Ovary (tissue), 9 donors: ENCODE data around the gene PPM1D. TPM values are rescaled to one million over a fixed set of nuclear protein-coding genes. Genes with fewer than 3 reads are reported as not detected.

ENCODE experiments used
- DNase-seq, 5 donors: peaks; one replicate each; pipeline ENCODE4 v3.0.0-alpha.2; 2019 to 2020
- H3K27ac ChIP-seq, 2 donors: fragments of 200-600 bp; one replicate each; pipeline versions ENCODE4 v1.5.1 to v1.8.0; 2019 to 2022
- H3K27me3 ChIP-seq: fragments of 200-600 bp; one replicate; pipeline ENCODE4 v1.8.0; 2022
- H3K36me3 ChIP-seq: fragments of 200-600 bp; sonication (generic); one replicate; pipeline ENCODE4 v1.5.1; 2019
- H3K4me1 ChIP-seq: one replicate; pipeline ENCODE4 v1.8.1; 2013; ENCODE audit warnings: mild to moderate bottlenecking, moderate library complexity; ENCODE audit not compliant: insufficient read depth
- H3K4me3 ChIP-seq: fragments of 200-600 bp; sonication (generic); one replicate; pipeline ENCODE4 v1.5.1; 2017
- H3K9me3 ChIP-seq, 2 donors: fragments of 200-600 bp in 1 of 2; sonication (generic) in 1 of 2; one replicate each; pipeline versions ENCODE4 v1.5.1 to v1.8.1; 2013 to 2019; ENCODE audit warnings: mild to moderate bottlenecking in 1 of 2, moderate library complexity in 1 of 2
- EP300 ChIP-seq: sonication (generic); formaldehyde crosslinking; IDR thresholded peaks from one replicate; pipeline ENCODE4 v1.6.1; 2017; ENCODE audit warnings: antibody characterized with exemption
- POLR2A ChIP-seq: fragments of 450-650 bp; IDR thresholded peaks from one replicate; pipeline ENCODE4 v1.6.1; 2017; ENCODE audit warnings: antibody characterized with exemption, mild to moderate bottlenecking, moderate library complexity
- WGBS, 3 donors: extraction: QIAGEN DNeasy Blood & Tissue Kit in 1 of 3; methylation state at CpG; one replicate each; pipeline versions ENCODE4 v1.1.5 to v1.1.7; 2013 to 2017; 5-methylcytosine and 5-hydroxymethylcytosine counted together
- intact Hi-C, 4 donors: fragments of 100-400 bp; cut with DNase I; formaldehyde crosslinking; loops; one replicate each; pipeline versions ENCODE4 v1.11.0 to v1.15.1; 2022 to 2023
- polyA plus RNA-seq, 2 donors: library from polyadenylated mRNA; stranded (reverse); fragments of 200-250 nt in 1 of 2; fragments of 350-450 nt in 1 of 2; fragmentation: Illumina TruSeq in 1 of 2; extraction: RNeasy Lipid Tissue Mini Kit (QIAGEN cat#74804) in 1 of 2; gene quantifications; one replicate each; pipeline ENCODE4 v1.2.3, GENCODE V29; 2013 to 2014
- total RNA-seq, 7 donors: library from RNA; depleted of rRNA in 2 of 7; stranded (reverse); fragments of >200 nt in 2 of 7; fragmentation: NEBNext Ultra II Directional in 3 of 7; extraction: Animal tissue kit (Norgen Biotek cat#: 25700) in 3 of 7; gene quantifications; one replicate each; pipeline versions ENCODE4 v1.1.0 to v1.2.4, GENCODE V29; 2016 to 2023
- TF ChIP-seq, protein P1 (sequence below), 3 donors: fragments of 450-650 bp in 2 of 3; fragments of 200-600 bp in 1 of 3; IDR thresholded peaks; one replicate each; pipeline versions ENCODE4 v1.5.1 to v1.8.0; 2016 to 2022; ENCODE audit warnings: antibody characterized with exemption in 3 of 3, mild to moderate bottlenecking in 1 of 3
- donor health status: DM: no; HTN: no; CAD: no; lungs with moderate emphysema.
- donor health status: DM: no; HTN: no; CAD: no.
- donor health status: Bipolar disorder and iron deficiency.
- donor health status: DM: yes; HTN: yes; CAD: no.
- donor health status: DM: no; HTN: no; CAD: no.
- donor health status: DM: yes; HTN: yes; CAD: no.

PPM1D gene
- total and polyA plus RNA-seq, 9 donors: 11.9 to 35.5 (median 27.1) TPM

DNA sequence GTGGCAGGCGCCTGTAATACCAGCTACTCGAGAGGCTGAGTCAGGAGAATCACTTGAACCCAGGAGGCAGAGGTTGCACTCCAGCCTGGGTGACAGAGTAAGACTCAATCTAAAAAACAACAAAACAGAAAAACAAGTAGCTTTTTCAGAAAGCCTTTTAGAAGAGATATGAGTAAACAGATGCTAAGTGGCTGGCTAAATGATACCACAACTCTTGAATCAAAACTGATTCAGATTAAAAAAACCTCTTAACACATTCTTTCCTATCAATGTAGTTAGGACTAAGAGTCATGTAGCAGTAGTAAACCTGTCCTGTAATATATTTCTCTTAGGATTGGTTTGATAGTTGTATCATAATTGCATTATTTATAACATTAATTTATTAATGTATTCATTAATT is 23.0 kb downstream of the PPM1D start:
- Histone ChIP-seq H3K27ac (no peak overlapping the region), H3K9me3 (no peaks in the 10 kb centered on the region), H3K27me3 (no peaks in the 10 kb centered on the region), H3K4me3 (no peak overlapping the region), H3K4me1 (peaks cover 9% of the 10 kb centered on the region), H3K36me3 (no peaks in the 10 kb centered on the region)
- intact Hi-C loops: no loop called here
- no peak for DNase-seq
- 94 to 97% (median 94%) methylated on average over 2 of the region's 2 CpGs for WGBS, 3 donors
- TF ChIP-seq, protein P1, sequence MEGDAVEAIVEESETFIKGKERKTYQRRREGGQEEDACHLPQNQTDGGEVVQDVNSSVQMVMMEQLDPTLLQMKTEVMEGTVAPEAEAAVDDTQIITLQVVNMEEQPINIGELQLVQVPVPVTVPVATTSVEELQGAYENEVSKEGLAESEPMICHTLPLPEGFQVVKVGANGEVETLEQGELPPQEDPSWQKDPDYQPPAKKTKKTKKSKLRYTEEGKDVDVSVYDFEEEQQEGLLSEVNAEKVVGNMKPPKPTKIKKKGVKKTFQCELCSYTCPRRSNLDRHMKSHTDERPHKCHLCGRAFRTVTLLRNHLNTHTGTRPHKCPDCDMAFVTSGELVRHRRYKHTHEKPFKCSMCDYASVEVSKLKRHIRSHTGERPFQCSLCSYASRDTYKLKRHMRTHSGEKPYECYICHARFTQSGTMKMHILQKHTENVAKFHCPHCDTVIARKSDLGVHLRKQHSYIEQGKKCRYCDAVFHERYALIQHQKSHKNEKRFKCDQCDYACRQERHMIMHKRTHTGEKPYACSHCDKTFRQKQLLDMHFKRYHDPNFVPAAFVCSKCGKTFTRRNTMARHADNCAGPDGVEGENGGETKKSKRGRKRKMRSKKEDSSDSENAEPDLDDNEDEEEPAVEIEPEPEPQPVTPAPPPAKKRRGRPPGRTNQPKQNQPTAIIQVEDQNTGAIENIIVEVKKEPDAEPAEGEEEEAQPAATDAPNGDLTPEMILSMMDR (IDR thresholded peaks at IDR 0.05): no peak
- TF ChIP-seq POLR2A (no peak), EP300 (no peak)

DNA sequence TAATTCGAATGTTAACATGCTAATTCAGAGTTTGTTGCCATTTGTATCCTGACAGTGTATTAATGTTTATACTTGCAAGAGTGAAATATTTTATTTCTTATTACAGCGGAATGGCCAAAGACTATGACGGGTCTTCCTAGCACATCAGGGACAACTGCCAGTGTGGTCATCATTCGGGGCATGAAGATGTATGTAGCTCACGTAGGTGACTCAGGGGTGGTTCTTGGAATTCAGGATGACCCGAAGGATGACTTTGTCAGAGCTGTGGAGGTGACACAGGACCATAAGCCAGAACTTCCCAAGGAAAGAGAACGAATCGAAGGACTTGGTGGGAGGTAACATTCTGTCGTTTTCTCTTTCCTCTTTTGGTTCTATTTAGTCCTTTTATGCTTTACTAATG is 23.4 kb downstream of the PPM1D start:
- no peak for DNase-seq
- Histone ChIP-seq H3K36me3 (no peaks in the 10 kb centered on the region), H3K4me1 (peaks cover 8% of the 10 kb centered on the region), H3K27me3 (no peaks in the 10 kb centered on the region), H3K4me3 (no peak overlapping the region), H3K9me3 (no peaks in the 10 kb centered on the region), H3K27ac (no peak overlapping the region)
- intact Hi-C loops: no loop called here
- WGBS, 3 donors: 80 to 88% (median 88%) methylated on average over 9 of the region's 9 CpGs
- TF ChIP-seq EP300: no peak
- TF ChIP-seq, protein P1 (IDR thresholded peaks at IDR 0.05): no peak

DNA sequence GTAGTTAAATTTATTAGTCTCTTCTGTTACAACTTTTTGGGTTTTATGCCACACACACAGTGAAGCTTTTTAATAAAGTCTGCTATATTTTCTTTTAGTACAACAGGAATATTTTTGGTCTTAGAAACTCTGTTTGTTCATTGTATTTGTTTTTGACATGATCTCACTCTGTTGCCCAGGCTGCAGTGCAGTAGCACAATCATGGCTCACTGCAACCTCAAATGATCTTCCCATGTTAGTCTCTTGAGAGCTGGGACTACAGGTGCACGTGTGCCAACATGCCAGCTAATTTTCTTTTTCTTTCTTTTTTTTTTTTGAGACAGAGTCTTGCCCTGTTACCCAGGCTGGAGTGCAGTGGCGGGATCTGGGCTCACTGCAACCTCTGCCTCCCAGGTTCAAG is 27.1 kb downstream of the PPM1D start:
- DNase-seq: no peak
- TF ChIP-seq, protein P1 (IDR thresholded peaks at IDR 0.05): no peak
- TF ChIP-seq EP300: no peak
- no peak for TF ChIP-seq POLR2A
- H3K36me3 ChIP-seq: no peaks in the 10 kb centered on the region
- H3K9me3 ChIP-seq: no peaks in the 10 kb centered on the region
- WGBS, 3 donors: 81 to 98% (median 89%) methylated on average over 2 of the region's 2 CpGs
- intact Hi-C loops: no loop called here
- peaks cover 8% of the 10 kb centered on the region for H3K4me1 ChIP-seq
- H3K4me3 ChIP-seq: no peak overlapping the region
- H3K27ac ChIP-seq: no peak overlapping the region
- no peaks in the 10 kb centered on the region for H3K27me3 ChIP-seq

DNA sequence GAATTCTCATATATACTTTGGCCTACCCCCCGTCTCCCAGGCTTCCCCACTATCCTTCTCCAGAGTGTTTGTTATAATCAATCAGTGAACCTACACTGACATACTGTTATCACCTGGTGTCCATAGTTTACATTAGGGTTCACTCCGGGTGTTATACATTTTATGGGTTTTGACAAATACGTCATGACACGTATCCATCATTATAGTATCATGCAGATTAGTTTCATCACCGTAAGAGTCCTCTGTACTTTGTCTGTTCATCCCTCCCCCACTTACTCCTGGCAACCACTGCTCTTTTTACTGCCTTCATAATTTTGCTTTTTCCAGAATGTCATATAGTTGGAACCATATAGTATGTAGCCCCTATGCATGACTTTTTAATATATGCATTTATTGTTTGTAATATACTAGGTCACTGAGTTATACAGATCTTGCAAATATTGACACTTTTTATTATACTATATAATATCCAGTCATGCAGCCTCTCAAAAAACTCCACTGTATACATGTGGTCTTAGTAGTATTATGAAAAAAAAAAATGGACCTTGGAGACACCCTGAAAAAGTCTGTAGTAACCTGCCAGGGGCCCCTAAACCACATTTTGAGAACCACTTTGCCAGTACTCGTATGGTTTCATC is 28.4 kb downstream of the PPM1D start:
- no peak for DNase-seq
- H3K36me3 ChIP-seq: no peaks in the 10 kb centered on the region
- peaks cover 6% of the 10 kb centered on the region for H3K4me1 ChIP-seq
- H3K27me3 ChIP-seq: no peaks in the 10 kb centered on the region
- TF ChIP-seq POLR2A (no peak), EP300 (no peak)
- intact Hi-C loops: no loop called here
- H3K9me3 ChIP-seq: no peaks in the 10 kb centered on the region
- H3K27ac ChIP-seq: no peak overlapping the region
- H3K4me3 ChIP-seq: no peak overlapping the region
- WGBS, 3 donors: 88 to 93% (median 89%) methylated on average over 6 of the region's 6 CpGs

DNA sequence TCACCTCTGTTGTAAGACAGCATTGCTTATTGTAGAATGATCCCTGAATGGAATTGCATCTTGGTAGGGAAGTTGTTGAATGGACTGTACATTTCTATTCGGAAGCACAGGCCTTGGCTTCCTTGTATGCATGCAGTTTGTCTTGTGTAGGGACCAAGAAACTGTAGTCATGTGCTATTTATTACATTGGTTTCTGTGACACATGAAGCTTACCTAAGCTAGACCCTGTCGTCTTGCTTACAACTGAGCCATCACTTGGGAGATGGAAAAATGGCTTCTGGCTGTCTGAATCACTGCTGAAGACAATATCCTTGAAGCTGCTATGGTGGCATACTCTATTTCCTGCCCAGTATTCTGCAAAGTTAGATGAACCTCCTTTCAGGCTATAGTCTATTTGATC is 29.1 kb downstream of the PPM1D start:
- TF ChIP-seq EP300: no peak
- intact Hi-C loops: no loop called here
- H3K9me3 ChIP-seq: no peaks in the 10 kb centered on the region
- no peak overlapping the region for H3K27ac ChIP-seq
- no peaks in the 10 kb centered on the region for H3K36me3 ChIP-seq
- peaks cover 6% of the 10 kb centered on the region for H3K4me1 ChIP-seq
- WGBS, 3 donors: 78 to 87% (median 87%) methylated on average over 2 of the region's 2 CpGs
- no peak for DNase-seq
- no peaks in the 10 kb centered on the region for H3K27me3 ChIP-seq
- H3K4me3 ChIP-seq: no peak overlapping the region
